ENCODE measurements around the gene ARHGEF40. TPM values are rescaled to one million over a fixed set of nuclear protein-coding genes. Genes with fewer than 3 reads are reported as not detected.
A peak's percentile ranks its signal among the peaks of the same experiment; 100 is the strongest.

Gene ARHGEF40
- total RNA-seq, 1 donor from 2014 or later = 28.5 TPM

GRCh38 chr14:21068521-21069387 is 1.4 kb upstream of the ARHGEF40 start:
- H3K4me3 ChIP-seq = peak overlapping the region; percentile 75
- peaks cover 7% of the 10 kb centered on the region for H3K36me3 ChIP-seq
- intact Hi-C loops (cut with DNase I) = no loop called here
- H3K27ac ChIP-seq = peak overlapping the region; percentile 51
- H3K4me1 ChIP-seq = peaks cover 38% of the 10 kb centered on the region
- TF ChIP-seq, protein P1, sequence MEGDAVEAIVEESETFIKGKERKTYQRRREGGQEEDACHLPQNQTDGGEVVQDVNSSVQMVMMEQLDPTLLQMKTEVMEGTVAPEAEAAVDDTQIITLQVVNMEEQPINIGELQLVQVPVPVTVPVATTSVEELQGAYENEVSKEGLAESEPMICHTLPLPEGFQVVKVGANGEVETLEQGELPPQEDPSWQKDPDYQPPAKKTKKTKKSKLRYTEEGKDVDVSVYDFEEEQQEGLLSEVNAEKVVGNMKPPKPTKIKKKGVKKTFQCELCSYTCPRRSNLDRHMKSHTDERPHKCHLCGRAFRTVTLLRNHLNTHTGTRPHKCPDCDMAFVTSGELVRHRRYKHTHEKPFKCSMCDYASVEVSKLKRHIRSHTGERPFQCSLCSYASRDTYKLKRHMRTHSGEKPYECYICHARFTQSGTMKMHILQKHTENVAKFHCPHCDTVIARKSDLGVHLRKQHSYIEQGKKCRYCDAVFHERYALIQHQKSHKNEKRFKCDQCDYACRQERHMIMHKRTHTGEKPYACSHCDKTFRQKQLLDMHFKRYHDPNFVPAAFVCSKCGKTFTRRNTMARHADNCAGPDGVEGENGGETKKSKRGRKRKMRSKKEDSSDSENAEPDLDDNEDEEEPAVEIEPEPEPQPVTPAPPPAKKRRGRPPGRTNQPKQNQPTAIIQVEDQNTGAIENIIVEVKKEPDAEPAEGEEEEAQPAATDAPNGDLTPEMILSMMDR (IDR thresholded peaks at IDR 0.05) = peak; percentile 64
- no peaks in the 10 kb centered on the region for H3K9me3 ChIP-seq
- H3K27me3 ChIP-seq (ENCODE audit: low read depth) = peaks cover 4% of the 10 kb centered on the region
- DNase-seq = peak; percentile 67
- peak; percentile 58 to 67 for ATAC-seq

GRCh38 chr14:21069388-21070082 is 569 bp upstream of the ARHGEF40 start:
- TF ChIP-seq, protein P1 (IDR thresholded peaks at IDR 0.05) = no peak
- Histone ChIP-seq H3K27ac (peak overlapping the region; percentile 81), H3K4me1 (peaks cover 38% of the 10 kb centered on the region), H3K9me3 (no peaks in the 10 kb centered on the region), H3K4me3 (peak overlapping the region; percentile 75), H3K27me3 (ENCODE audit: low read depth) (peaks cover 4% of the 10 kb centered on the region), H3K36me3 (peaks cover 14% of the 10 kb centered on the region)
- DNase-seq (no peak), ATAC-seq (peak in 1 of 2 donors; percentile 7)
- intact Hi-C loops (cut with DNase I) = no loop called here

- Histone ChIP-seq H3K9me3 (no peaks in the 10 kb centered on the region), H3K36me3 (peaks cover 26% of the 10 kb centered on the region), H3K27me3 (ENCODE audit: low read depth) (peaks cover 4% of the 10 kb centered on the region), H3K4me3 (peak overlapping the region; percentile 75), H3K27ac (peak overlapping the region; percentile 81), H3K4me1 (peaks cover 38% of the 10 kb centered on the region)
- ATAC-seq (peak; percentile 49), DNase-seq (no peak)
- intact Hi-C loops (cut with DNase I) = no loop called here
- TF ChIP-seq, protein P1 (IDR thresholded peaks at IDR 0.05) = no peak
These were observed 613 bp downstream of the ARHGEF40 start for GRCh38 chr14:21070610-21071224.

DNA sequence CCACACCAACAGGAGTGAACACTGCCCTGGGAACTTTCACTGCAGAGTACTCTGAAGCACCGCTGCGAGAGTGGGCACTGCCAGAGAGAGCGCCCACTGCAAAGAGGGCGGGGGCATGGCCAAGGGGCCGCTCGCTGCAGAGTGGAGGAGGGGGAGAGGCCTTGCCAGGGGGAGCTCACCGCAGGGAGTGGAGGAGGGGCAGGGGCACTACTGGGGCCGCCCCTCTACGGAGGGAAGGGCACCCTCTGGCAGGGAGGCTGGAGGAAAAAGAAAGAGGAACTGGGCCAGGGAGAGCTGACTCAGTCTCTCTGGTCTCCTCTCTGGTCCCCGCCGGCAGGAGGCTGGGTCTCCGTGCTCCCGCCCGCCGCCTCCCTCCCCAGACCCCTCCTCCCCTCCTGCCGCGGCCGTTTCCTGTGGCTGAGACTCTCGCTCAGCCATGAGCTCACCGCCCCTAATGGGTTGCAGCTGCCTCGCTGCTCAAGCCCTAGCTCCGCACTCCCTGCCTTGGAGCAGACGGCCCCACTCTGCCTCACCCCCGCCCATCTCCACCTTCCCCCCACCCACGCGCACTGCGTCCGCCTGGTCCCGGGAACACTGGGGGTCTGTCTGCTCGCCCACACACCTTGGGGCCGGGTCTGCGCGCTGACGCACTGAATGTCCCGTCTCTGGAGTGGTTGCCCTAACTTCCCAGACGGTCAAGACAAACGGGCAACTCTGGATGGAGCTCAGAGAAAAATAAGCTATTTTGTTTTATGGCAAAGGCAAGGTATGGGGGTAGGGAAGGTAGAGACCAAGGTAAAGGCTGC is 1.3 kb downstream of the ARHGEF40 start:
- Histone ChIP-seq H3K27ac (peak overlapping the region; percentile 81), H3K36me3 (peaks cover 33% of the 10 kb centered on the region), H3K4me1 (peaks cover 38% of the 10 kb centered on the region), H3K27me3 (ENCODE audit: low read depth) (peaks cover 4% of the 10 kb centered on the region), H3K4me3 (peak overlapping the region; percentile 75), H3K9me3 (no peaks in the 10 kb centered on the region)
- ATAC-seq (peak; percentile 66 to 78), DNase-seq (peak; percentile 85)
- intact Hi-C loops (cut with DNase I) = no loop called here
- TF ChIP-seq, protein P1 (IDR thresholded peaks at IDR 0.05) = no peak

GRCh38 chr14:21072031-21072473 is 1.9 kb downstream of the ARHGEF40 start:
- peaks cover 4% of the 10 kb centered on the region for H3K27me3 ChIP-seq (ENCODE audit: low read depth)
- H3K27ac ChIP-seq = peak overlapping the region; percentile 81
- H3K4me3 ChIP-seq = peak overlapping the region; percentile 75
- TF ChIP-seq, protein P1 (IDR thresholded peaks at IDR 0.05) = no peak
- ATAC-seq = no peak
- no peak for DNase-seq
- peaks cover 40% of the 10 kb centered on the region for H3K36me3 ChIP-seq
- H3K4me1 ChIP-seq = peaks cover 38% of the 10 kb centered on the region
- no peaks in the 10 kb centered on the region for H3K9me3 ChIP-seq
- intact Hi-C loops (cut with DNase I) = no loop called here
